GM21786 (cell line): ENCODE results near the gene SLC39A11.

Experiments
- ATAC-seq: cut with Tn5 transposase; IDR thresholded peaks from one replicate; pipeline ENCODE4 v1.9.1; 2021; ENCODE audit not compliant: unreplicated experiment

The SLC39A11 gene

DNA sequence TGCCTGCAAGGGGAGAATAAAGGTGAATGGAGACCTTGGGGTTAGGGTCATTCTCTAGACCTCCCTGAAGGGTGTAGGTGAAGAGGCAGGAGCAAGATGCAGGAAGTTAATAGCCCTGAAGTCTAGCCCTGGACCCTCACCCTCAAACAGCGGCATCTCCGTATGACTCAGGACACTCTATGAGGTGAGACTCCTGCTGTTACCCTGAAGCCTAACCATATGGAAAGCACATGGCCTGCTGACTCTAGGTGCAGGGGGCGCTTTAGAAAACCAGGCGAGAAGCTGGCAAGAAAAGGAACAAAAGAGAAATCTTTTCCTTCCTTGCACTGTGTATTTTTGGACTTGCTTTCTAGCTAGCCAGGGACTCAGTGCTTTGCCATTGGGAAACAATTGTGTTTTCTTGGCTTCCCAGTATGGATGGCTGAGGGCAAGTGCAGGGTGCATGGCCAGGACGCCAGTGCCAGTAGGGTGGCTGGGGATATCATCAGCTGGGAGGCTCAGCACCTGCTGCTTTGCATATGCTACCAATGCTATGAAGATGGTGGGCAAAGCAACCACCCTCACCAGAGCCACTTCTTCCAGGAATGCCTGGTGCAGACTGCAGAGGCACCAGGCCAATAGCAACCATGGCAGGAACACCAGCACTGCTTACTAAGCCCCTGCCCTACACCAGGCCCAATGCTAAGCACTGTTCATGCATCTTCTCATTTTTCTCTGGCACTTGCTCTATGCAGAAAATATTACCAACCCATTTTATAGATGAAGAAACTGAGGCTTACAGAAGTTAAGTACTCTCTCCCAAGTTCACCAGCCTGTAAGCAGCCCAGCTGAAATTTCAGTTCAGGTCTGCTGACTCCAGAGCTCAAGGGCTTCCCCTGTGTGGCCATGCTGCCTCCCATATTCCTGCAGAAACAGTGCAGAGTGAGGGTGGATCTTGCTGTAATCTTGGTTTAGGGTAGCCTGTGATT lies 425.1 kb downstream of the SLC39A11 start:
- no peak for ATAC-seq

DNA sequence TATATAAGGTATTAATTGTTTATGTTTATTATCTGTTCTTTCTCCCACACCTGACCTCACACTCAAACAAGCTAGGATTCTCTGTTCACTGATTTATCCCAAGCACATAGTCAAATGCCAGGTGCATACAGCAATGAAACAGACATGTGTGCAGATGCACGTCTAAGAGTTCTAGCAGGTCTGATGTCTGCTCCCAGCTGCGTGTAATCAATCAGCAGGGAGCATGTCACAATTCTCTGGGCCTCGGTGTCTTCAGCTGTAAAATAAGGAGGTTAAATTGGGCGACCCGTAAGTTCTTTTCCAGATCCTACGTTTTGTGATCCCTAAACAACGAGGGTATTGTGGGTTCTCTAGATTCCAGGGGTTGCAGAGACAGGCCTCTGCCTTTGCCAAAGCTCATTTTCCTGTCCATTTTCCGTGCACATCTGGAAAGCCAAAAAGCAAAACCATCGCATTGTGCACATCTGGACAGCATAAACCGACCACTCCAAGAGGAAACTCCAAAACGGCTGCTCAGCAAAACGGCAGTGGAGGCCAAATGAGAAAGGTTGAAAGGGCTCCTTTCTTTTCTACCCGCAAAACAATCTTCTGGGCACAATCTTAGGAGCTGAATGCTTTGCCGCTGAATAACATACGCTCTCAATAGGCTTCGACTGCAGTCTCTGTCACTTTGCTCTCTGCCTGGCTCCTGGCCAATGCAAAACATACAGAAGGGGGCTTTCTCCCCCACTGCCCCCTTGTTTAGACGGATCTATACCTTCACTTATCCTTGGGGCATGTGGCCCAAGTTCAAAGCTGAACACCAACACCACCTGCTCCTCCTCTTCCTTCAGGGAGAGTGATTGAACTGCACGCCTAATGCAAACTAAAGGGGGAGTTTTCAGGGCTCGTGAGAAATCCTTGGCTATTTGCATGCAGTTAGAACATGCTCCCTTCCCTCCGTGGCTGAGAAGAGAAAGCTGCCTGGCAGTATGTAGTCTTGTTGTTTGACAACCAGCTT lies 426.3 kb downstream of the SLC39A11 start:
- no peak for ATAC-seq

DNA sequence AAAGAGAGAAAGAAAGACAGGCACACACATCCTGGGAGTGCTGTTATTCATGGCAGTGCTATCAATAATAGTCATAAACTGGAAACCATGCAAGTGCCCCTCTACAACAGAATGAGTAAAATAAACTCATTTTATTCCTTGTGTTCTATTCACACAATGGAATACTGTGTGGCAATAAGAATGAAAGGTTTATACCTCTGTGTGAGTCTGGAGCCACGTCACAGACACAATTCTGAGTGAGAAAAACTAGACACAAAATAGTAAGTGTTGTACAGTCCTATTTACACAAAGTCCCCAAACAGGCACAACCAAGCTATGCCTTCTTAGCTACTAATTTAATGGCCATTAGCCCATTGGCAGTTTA lies 429.7 kb downstream of the SLC39A11 start:
- ATAC-seq: no peak

DNA sequence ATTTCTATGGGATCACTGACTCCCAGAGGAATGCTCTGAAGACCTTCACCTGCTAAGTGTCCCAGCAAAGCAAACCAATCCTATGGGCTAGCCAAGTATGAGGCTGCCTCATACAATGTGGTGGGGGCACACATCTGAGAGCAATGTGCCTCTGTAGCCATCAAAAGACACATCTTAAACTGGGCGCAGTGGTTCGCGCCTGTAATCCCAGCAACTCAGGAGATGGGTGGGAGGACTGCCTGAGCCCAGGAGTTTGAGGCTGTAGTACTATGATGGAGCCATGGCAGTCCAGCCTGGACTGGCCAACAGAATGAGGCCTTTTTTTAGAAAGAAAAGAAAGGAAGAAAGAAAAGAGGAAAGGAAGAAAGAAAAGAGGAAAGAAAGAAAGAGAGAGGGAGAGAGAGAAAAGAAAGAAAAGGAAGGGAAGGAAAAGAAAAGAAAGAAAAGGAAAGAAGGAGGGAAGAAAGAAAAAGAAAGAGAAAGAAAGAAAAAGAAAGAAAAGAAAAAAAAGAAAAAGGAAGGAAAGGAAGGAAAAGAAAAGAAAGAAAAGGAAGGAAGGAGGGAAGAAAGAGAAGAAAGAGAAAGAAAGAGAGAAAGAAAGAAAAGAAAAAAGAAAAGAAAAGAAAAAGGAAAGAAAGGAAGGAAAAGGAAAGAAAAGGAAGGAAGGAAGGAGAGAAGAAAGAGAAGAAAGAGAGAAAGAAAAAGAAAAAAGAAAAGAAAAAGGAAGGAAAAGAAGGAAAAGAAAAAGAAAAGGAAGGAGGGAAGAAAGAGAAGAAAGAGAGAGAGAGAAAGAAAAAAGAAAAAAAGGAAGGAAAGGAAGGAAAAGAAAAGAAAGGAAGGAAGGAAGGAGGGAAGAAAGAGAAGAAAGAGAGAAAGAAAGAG lies 430.3 kb downstream of the SLC39A11 start:
- ATAC-seq: no peak

DNA sequence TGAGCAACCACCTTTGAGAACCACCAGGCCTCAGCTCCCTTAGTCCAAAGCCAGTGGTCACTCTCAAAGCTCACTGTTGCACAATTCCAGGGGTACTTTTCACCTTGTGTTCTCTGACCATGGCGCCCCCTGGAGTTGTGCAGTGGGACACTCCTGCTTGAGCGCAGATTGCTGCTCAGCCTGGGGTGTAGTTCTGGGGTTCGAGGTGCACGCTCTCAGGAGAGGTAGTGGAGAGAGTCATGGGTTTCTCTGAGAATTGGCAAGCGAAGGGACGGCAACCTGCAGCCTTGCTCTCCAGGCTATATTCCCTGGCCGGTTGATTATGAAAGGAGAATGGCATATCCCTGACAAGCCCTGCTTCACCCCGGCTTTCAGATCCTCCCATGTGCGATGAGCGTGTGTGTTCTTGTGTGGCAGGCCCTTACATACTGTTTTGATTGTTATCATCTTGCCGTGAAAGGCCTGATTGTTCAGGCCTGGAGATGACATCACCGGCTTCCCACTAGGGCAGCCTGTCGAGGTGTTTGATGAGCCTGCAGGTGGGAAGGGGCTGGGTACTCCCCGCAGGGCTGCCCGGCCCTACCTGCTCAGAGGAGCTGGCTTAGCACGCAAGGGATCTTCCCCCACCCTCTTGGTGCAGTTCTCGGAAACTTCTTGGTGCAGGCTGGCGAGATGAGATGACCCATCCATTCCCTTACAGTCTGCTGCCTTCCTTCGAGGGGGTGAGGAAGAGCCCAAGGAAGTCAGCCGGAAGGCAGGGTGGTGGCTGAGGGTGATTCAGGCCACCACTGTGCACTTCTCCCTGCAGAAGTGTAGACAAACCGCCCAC lies 431.2 kb downstream of the SLC39A11 start:
- no peak for ATAC-seq

DNA sequence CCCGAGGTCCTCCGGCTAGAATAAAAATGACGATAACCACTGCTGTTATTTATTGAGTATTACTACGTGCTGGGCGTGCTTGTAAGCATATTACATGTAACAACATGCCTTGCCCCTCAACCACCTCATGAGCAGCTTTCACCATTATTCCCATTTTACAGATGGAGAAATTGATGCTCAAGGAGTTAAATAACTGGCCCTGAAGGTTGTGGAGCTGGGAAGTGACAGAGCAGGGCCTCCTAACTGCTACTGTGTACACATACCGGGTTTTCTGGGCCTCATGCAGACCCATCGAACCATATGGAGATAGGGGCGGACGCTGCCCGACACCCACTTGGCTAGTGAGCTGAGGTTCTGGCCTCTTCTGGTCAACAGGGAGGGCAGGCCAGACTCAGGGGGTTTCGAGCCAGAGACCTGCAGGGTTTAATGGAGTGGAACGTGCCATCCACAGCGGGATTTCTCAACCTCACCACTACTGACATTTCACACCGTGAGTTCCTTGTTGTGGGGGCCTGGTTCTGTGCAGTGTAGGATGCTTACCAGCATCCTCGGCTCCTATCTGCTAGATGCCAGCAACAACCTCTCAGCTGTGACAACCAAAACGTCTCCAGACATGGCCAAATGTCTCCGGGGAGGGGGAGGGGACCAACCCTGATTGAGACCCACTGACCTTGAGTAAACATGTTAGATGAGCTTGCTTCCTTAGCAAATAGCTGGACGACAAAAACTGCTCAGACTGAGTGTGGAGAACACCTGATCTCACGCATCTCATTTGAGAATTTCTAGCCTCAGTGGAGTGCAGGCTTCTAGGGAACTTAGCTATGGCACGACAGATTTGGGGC lies 432.0 kb downstream of the SLC39A11 start:
- no peak for ATAC-seq

DNA sequence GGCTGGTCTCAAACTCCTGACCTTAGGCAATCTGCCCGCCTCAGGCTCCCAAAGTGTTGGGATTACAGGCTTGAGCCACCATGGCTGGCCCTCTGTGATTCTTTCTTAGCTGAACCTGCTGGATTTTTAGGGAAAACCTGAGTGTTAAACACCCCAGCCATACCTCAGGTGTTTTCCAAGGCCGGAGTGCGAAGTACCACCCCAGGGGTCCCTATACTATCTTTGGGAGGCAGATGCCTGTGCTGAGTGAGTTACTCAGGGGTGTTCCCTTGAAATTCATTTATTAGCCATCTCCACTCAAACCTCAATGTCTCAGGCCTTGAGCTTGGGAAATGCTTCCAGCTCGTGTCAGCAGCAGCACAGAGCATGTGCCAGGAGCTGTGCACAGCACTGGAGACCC lies 432.7 kb downstream of the SLC39A11 start:
- no peak for ATAC-seq

DNA sequence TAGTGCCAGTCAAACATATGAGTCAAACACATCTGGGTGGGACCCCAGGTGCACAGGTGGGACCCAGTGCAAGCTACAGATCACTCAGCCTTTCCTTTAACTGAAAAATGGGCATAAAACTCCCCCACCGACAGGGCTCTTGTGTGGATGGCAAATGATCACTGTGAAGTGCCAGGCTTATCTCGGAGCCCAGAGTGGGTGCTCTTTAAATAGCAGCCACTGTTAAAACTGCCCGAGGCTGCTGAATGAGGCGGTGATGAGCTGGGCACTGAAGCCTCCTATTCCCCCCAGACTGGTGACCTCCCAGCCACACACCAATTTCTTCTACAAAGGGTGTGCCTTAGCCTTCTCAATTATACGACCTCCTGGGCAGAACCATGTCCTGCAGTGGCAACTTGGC lies 433.8 kb downstream of the SLC39A11 start:
- ATAC-seq: no peak

DNA sequence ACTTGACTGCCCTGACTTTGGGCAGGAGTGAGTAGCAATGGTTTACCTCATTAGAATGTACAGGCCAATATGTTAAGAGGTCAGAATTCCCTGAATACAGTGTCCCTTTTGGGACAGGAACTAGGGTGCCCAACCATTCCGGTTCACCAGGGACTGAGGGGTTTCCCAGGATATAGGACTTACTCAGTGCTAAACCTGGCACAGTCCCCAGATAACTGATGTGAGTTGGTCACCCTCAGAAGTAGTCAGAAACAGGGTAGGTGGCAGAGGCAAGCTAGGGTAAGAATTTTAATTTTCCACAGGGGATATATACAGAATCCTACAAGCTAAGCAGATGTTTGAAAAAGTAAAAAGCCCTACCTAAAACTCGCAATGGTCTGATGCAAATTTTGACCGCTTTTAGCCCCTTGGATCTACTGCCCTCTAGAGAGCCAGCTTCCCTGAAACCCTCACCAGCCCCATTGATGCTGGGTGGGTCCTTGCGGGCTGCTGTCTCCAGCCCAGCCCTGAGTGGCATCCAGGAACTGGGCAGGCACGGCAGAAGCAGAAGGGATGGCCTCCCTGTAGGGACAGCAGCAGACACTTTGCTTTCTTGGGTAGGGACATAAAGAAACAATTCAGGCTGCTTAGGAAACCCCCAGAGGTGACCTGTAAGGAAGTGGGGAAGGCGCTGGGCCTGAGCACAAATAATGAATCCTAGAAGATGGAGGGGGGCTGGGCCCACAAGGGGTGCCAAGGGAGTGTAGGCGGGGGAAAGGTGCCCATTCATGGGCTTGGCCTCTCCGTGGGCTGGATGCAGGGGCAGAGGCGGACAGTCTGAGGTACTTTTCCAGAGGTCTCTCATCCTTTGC lies 434.8 kb downstream of the SLC39A11 start:
- no peak for ATAC-seq

DNA sequence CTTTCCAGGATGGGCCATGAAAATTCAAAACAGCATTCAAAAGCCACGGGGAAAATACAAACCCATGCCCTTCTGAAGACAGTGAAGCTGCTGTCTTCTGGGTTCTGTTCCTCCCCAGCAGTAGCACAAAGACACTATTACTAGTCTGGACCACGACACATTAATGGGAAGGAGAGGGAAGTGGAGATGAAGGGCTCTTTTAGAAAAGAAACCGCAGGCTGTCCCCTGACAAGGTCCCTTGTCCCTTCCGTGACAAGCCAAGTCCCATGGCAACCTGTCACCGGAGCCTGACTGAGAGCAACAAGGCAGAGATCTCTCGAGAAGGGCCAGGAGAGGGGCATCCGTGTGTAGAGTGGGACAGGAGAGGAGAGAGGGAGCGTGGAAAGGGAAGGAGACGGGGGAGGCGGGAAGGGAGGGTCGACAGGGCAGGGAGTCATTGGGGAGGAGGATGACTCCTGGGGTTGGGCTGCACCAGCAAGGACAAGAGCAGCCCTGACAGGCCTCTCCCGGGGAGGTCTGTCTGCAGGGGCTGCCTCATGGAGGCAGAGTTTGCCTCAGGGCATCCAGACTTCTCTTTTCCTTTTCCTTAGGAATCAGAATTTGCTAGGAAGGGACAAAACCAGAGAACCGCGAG lies 436.2 kb downstream of the SLC39A11 start:
- no peak for ATAC-seq

DNA sequence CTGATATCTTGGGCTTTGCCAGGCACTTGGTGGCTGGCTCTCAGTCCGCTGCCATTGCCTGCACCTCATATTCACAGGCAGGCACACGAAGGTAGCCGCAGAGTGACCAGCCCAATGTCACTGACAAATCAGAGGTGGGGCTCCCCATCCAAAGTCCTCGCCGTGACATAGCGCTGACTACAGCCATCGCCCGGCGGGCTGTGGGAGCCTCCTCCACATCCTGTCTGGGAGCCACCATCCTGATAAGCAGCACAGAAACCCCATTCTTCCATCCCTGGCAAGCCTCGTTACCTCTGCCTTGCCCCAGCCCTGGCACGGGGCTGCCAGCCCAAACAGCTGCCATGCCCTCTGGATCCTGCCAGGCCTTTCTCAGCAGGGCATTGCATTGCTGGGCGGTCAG lies 437.8 kb downstream of the SLC39A11 start:
- ATAC-seq: no peak

DNA sequence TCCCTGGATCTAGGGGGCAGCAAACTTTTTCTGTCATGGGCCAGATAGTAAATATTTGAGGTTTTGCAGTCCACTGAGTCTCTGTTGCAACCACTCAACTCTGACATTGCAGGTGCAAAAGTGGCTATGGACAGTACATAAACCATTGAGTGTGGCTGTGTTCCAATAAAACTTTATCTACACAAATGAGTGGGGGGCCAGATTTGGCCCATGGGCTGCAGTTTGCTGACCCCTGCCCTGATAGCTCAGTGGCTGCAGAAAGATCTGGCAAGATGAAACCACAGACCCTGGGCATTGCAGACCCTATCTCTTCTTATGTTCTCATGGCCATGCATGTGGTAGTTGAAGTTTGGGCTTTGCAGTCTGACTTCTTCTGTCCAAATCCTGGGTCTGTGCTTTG lies 440.5 kb downstream of the SLC39A11 start:
- no peak for ATAC-seq

DNA sequence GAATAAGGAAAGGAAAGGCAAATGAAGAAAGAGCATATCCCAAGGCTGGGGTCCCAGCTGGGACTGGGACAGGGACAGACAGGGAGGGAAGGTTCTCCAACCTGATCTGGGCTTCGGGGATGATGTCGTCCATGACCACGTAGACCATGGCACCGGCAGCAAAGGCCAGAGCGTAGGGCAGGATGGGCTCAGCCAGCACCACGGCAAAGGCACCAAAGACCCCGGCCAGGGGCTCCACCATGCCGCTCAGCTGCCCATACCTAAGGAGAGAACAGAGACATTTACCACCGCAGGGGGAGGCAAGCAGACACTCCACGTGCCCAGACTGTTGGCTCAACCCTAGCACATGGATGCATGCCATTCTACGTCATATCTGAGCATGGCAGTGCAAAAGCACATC lies 443.8 kb downstream of the SLC39A11 start:
- no peak for ATAC-seq

DNA sequence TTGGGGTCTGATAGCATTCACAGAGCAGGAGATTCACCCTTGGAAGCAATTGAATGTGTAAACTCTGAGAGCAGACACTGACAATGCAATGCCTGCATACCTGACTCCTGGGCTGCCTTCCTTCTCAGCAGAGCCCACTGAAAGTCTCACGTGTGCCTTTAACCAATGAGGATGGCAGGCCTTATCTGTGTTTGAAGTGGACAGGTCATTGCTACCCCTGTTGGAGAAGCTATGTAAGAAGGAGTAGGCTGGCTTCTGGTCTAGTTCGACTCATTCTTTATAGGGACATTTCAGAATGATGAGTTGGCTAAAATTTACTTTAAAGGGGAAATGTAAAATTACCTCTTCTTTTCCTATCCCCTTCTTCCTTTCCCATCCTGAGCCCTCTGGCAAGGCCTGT lies 446.3 kb downstream of the SLC39A11 start:
- no peak for ATAC-seq

DNA sequence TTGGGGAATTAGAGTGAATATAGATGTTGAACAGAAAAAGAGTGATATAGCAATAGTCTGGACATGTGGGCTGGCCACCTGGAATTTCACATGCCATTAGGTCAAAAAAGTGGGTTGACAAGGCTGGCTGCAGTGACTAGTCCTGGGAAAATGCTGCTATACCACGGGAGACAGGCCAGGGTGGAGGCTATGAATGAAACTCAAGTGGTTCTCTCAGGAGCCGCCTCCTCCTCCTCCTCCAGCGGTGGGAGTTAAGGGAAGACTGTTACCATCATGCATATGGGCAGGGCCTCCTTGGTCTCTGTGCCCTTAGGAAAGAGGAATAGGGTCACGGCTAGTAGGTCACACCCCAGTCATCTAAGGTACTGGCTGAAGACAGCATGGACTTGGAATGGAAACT lies 448.0 kb downstream of the SLC39A11 start:
- no peak for ATAC-seq

DNA sequence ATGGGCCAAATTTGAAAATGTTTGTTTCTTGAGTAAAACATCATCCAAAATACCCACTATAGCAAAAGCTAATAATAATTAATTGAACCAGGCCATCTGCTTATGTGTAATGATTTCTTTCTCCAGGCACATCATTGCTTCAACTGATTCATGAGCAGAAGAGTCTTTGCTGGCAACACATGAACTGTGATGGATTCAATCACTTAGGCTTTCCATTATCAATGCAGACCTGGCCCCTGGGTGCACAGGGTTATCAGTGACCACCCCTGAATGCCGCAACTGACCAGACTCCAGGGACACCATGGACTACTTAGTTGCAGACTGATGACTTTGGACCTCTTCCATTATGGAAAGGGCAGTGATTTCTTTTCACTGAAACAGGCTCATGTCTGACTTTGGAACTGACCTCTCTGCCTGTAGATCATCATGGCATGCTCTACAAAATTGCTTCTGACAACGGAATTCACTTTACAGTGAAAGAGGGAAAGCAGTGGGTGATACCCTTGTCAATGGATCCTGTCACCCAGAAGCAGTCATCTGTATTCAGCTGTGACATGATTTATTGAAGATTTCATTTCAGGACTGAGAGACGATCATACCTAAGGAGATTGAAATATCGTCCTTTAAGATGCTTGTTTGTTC lies 448.8 kb downstream of the SLC39A11 start:
- ATAC-seq: no peak

DNA sequence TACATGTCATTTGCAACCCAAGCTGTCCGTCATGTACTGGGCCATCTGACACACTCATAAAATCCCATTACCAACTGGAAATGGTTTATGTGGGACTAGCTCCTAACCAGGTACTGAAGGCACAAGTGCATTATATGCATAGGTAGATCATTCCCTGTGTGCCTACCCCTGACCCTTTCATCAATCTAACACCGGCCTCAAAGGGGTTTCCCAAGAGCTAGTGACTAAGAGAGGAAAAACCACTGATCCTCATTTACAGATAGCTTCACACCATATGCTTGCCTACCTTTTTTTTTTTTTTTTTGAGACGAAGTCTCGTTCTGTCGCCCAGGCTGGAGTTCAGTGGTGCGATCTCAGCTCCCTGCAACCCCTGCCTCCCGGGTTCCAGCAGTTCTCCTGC lies 449.8 kb downstream of the SLC39A11 start:
- ATAC-seq: no peak
